SIG-M5 treated with dmso at 0.1 percent for 504 hours (cell line): ENCODE data around the gene DNAH8.

ENCODE experiments used
- DNase-seq: peaks from one replicate; lab custom pipeline; 2025; ENCODE audit not compliant: unreplicated experiment; lab: John Stamatoyannopoulos, UW

The DNAH8 gene

GRCh38 chr6:39061182-39061581 lies 346.1 kb downstream of the DNAH8 start:
- no peak for DNase-seq

GRCh38 chr6:39061588-39061987 lies 346.5 kb downstream of the DNAH8 start:
- no peak for DNase-seq

DNA sequence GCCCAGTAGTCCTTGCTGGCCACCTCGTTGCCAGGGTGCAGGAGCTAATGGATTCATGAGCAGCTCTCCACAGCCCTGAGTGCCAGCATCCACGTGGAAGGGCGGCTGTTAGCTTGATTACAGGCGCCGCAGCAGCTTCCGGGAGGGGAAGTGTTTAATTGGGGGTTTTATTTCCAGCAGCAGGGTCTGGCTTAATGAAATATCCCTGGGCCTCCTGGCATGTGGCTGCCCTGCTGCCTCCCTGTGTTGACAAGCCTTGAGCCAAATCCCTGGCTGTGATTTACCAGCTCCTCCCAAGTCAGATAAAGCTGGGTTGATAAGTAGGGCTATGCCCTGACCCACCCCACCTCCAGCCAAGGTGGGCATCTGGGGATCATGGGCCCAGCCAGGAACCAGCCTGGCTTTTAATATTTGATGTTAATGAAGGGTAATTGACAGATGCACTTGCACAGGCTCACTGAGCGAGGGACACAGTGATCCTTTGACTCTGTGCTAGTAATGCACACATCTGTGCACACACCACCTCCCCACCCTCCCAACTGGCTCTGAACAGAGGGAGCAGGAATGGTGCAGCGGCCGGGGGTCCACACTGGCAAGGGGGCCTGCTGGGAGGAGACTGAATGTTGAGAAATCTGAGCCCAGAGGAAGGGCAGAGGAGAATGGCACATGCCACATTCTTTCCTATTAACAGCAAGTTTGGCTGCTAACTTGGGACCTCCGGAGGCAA lies 347.1 kb downstream of the DNAH8 start:
- DNase-seq = no peak

DNA sequence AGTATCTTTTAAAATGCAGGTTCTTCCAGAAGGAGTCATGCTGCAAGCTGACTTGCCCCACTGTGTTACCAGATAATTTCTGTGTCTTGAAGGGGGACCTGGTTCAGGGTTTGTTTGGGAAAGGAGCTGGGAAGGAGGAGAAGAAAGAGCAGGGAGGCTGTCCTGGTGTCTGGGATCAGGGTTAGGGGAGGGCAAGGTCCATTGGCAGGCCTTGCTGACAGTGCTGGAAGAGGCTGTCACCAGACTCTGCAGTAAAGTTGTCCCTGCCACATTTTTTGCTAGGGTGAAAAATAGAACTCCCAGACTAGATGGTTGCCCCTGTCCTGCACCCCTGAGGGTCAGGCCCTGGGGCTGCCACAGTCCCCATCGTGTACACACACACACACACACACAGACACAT lies 348.4 kb downstream of the DNAH8 start:
- DNase-seq = no peak

GRCh38 chr6:39065561-39065960 lies 350.4 kb downstream of the DNAH8 start:
- no peak for DNase-seq

DNA sequence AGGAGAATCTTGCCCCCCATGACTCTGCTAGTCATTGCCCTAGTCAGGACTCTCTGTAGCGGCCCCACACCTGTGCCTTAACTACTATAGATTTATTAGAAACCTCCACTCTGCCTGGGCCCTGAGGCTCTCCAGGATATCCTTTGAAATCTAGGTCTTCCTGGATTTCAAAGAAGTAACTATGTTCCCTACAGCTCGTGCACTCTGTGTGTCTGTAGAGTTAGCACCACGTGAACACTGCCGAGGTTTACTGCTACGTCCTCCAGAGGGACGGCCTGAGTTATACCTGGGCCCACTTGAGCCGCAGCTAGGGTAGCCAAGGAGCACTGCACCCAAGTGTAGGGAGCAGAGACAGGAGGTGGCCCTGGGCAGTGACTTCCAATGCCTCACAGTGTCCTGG lies 353.3 kb downstream of the DNAH8 start:
- DNase-seq = no peak

DNA sequence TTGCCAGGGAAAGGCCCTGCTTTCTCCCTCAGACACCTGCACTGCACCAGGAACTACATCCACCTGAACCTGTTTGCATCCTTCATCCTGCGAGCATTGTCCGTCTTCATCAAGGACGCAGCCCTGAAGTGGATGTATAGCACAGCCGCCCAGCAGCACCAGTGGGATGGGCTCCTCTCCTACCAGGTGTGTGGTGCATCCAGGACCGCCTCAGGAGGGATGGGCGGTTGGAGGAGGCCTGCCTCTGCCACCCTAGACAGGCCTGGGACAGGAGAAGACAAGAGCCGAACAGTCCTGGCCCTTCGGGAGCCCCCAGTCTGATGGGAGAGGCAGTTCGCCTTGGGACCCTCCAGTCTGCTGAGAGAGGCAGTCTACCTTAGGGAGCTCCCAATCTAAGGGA lies 357.7 kb downstream of the DNAH8 start:
- no peak for DNase-seq

GRCh38 chr6:39073471-39074355 lies 358.6 kb downstream of the DNAH8 start:
- DNase-seq = no peak

- DNase-seq = no peak
These were observed 359.4 kb downstream of the DNAH8 start for GRCh38 chr6:39074486-39074885.

- DNase-seq = no peak
These were observed 360.0 kb downstream of the DNAH8 start for GRCh38 chr6:39075010-39075686.

GRCh38 chr6:39075807-39076622 lies 360.9 kb downstream of the DNAH8 start:
- no peak for DNase-seq

- DNase-seq = no peak
These were observed 361.8 kb downstream of the DNAH8 start for GRCh38 chr6:39076623-39077535.

DNA sequence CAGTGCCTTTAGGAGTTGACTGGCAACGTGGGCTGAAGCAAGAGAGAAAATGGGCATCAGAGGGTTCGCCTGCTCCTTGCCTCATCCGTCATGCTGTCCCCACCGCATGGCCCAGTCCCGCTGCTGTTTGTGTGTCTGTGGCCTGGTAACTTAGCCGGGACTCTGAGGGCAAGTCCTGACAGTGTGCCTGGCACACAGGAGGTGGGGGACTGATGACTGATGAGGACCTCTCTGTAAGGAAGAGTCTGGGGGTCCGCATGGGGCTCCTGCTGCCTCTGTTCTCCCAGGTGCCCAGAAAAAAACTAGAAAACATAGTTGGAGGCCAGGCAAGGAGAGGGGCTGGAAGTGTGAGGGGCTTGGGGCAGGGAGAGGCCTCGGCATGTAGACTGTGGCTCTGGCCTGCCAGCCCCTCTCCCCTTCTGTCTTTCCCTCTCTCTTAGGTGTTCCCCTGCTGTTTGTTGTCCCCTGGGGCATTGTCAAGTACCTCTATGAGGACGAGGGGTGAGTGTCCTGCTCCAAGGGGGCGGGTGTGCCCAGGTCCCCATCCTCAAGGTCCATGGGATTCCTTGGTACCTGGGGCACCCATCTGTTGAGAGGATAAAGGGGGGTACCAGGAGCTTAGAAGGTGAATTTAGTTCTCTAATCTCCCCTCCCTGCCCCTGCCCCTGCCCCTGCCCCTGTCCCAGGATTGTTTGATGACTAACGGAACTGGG lies 362.9 kb downstream of the DNAH8 start:
- no peak for DNase-seq

DNA sequence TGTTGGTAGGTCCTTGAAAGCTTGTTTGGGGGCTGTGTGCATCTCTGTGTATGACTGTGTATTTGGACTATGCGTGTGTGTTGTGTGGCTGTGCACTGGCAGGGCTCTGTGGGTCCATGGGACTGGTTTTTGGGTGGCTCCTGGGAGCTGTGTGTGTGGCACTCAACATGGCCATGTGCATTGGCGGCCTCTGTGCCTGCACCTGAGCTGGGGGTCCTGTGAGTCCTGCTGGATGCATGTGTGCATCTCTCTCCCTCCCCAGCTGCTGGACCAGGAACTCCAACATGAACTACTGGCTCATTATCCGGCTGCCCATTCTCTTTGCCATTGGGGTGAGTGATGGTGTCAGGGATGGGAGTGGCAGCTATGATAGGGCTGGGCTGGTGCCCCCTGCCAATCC lies 363.6 kb downstream of the DNAH8 start:
- no peak for DNase-seq

GRCh38 chr6:39079197-39080125 lies 364.4 kb downstream of the DNAH8 start:
- DNase-seq = no peak
